GM18861 (cell line): ENCODE data around the gene LARP4.
"Not testable (repeated sequence)": the region's sequence is repeated elsewhere in the genome, so short reads cannot be mapped to it uniquely, and the experiment has no call there.

Experiments
- ATAC-seq: cut with Tn5 transposase; IDR thresholded peaks from one replicate; pipeline ENCODE4 v1.9.1; 2021; ENCODE audit not compliant: unreplicated experiment

LARP4 gene

DNA sequence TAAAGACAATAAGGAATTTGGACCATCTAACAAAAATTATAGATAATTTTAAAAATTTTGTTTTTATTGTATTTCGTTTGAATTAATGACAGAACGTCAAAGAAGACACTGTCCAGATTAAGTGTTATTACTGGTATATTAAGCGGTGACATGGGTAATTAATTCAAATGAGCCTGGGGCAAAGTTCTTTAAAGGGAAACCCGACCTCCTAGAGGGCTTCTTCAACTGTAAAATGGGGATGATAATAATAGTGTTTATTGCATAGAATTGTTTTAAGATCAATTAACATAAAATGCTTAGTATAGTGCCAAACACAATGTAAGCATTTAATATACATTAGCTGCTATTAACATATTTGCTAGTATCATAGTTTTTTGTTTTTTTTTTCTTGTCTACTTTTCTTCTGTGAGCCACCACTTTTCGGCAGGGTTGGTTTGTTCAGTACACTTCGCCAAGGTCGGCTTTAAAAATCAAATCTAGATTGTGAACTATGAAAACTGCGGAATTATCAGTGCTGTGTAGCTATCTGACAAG, 514 bp upstream of the LARP4 start:
- ATAC-seq, result no peak

DNA sequence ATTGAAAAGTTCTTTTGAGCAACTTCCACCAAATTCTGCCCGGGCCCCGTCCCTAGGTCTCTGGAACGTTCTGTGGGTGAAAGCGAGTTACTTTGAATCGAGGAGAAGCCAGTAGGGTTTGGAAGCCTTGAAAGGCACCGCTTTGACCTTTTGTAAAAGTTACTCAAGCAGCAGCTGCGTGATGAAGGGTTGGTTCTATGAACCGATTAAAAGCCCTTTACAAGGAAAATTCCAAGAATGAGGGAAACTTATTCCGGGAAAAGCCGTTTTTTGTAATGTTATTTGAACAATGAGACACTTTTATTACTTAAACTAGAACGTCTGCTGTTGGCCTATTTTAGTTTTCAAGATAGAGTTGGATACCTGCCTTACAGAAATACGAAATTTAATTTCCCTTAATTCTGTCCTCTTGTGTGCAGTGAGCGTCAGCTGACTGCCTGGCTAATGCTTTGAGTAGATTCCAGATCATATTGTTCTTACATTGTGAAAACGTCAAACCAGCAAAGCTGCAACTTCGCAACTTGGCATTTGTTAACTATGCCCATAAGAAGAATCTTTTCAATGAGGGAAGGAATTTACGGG, 906 bp downstream of the LARP4 start:
- ATAC-seq, result no peak

GRCh38 chr12:50402264-50403000, 1.7 kb downstream of the LARP4 start:
- no peak for ATAC-seq

DNA sequence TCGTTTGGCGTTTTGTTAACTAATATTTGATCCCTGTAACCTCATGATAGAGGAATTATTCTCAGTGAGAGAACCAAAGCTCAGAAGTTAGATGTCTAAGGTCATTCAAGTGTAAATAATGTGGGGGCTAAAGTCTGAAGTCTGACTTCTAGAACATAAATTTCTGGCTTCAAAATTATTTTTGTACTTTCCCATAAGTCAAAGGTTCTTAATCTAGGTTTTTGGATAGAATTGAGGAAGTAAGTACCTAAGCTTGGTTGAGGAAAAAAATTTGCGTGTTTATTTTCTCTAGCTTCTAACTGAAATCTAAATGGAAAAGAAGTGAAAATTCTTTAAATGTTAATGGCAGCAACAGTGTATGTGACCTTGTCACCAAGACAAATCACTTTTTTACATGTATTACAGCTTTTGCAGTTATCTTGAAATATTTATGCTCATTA, 2.3 kb downstream of the LARP4 start:
- ATAC-seq, result no peak

- no peak for ATAC-seq
These were observed 3.6 kb downstream of the LARP4 start for GRCh38 chr12:50404307-50404706.

DNA sequence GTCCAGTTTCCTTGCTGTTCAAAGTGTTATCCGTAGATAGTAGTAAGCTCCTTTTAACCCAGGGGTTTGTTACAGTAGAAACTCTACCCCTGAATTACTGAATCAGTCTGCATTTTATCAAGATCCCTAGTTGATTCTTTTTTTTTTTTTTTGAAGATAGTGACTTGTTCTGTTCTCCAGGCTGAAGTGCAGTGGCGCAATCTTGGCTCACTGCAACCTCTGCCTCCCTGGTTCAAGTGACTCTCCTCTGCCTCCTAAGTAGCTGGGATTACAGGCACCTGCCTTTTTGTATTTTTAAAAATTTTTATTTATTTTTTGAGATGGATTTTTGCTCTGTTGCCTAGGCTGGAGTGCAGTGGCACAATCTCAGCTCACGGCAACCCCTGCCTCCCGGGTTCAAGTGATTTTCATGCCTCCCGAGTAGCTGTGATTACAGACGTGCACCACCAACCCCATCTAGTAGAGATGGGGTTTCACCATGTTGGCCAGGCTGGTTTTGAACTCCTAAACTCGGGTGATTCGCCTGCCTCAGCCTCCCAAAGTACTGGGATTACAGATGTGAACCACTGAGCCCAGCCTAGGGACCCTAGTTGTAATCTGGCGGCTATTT, 10.5 kb downstream of the LARP4 start:
- no peak for ATAC-seq

DNA sequence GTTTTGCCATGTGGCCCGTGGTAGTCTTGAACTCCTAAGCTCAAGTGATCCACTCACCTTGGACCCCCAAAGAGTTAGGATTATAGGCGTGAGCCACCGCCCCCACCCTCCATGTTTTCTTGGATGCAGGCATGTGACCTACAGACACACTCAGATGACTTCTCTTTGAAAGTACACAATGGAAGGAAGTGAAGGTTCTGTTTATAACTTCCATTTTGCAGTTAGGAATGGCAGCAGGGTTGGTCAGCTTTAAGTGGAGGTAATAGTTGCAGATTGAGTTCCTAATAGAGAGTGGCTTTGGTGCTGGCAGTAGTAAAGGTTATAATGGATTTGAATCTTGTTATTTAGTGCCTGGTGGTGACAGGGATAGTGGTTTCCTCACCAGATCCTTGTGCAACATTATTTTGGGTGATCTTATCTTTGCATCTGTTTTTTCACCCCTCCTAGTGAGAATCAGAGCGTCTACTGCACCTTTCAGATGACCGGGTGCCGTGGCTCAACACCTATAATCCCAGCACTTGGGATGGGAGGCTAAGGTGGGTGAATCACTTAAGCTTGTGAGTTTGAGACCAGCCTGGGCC, 15.3 kb downstream of the LARP4 start:
- no peak for ATAC-seq

DNA sequence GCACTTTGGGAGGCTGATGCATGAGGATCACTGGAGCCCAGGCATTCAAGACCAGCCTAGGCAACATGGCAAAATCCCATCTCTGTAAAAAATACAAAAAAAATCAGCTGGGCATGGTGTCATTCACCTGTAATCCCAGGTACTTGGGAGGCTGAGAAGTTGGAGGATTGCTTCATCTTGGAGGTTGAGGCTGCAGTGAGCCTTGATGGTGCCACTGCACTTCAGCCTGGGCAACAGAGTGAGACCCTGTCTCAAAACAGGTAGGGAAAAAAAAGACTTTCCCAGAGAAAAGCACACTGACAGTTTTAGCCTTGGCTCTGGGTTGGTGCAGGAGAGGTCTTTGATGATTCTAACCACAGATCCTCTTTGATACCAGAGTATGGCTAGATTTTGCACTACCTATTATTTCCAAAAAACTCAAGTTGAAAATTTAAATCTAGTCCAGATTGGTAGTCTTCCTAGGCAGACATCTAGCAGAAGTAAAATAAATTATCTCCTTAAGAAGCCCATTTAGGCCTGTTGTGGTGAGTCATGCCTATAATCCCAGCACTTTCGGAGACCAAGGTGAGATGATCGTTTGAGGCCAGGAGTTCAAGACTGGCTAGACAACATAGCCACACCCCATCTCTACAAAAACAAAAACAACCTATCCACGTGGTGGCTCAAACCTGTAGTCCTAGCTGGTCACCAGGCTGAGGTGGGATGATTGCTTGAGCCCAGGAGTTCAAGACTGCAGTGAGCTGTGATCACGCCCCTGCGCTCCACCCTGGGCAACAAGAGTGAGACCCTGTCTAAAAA, 18.6 kb downstream of the LARP4 start:
- ATAC-seq, result no peak

DNA sequence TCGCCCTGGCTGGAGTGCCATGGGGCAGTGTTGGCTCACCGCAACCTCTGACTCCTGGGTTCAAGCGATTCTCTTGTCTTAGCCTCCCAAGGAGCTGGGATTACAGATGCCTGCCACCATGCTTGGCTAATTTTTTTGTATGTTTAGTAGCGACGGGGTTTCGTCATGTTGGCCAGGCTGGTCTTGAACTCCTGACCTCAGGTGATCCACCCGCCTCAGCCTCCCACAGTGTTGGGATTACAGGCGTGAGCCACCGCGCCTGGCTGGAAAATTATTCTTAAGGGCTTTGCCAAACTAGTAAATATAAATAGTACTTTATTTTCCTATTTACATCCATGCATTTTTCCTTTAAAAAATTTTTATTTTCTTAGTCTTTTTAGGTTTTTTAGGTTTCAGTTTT, 22.2 kb downstream of the LARP4 start:
- ATAC-seq, result not testable (repeated sequence)

DNA sequence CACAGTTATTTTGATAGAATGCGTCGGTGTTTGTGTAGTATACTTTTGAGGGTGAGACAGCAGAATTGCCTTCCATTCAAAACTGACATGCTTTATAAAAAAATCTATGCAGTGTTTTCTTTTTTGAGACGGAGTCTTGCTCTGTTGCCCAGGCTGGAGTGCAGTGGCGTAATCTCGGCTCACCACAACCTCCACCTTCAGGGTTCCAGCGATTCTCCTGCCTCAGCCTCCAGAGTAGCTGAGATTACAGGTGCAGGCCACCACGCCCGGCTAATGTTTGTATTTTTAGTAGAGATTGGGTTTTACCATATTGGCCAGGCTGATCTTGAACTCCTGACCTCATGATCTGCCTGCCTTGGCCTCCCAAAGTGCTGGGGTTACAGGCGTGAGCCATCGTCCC, 22.7 kb downstream of the LARP4 start:
- not testable (repeated sequence) for ATAC-seq

- ATAC-seq, result no peak
These were observed 25.0 kb downstream of the LARP4 start for GRCh38 chr12:50425589-50426258.

- not testable (repeated sequence) for ATAC-seq
These were observed 31.0 kb downstream of the LARP4 start for GRCh38 chr12:50431656-50432055.

DNA sequence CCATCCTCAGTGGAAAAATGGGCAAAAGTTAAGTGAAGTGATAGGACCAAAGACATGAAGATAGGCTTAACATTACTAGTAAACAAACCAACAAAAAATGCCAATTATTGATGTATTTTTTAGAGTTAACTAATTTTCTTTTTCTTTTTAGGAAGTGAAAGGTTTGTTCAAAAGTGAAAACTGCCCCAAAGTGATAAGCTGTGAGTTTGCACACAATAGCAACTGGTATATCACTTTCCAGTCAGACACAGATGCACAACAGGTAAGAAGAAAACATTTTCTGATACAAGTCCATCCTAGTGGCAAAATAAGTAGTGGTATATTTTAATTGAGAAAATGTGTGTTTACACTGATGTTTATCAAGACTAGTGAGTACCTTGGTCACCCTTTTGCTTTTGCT, 39.6 kb downstream of the LARP4 start:
- ATAC-seq, result no peak

GRCh38 chr12:50441763-50442162, 41.1 kb downstream of the LARP4 start:
- no peak for ATAC-seq

- ATAC-seq, result no peak
These were observed 41.7 kb downstream of the LARP4 start for GRCh38 chr12:50442178-50442908.

- not testable (repeated sequence) for ATAC-seq
These were observed 49.0 kb downstream of the LARP4 start for GRCh38 chr12:50449671-50450070.

- ATAC-seq, result no peak
These were observed 52.1 kb downstream of the LARP4 start for GRCh38 chr12:50452795-50453194.

DNA sequence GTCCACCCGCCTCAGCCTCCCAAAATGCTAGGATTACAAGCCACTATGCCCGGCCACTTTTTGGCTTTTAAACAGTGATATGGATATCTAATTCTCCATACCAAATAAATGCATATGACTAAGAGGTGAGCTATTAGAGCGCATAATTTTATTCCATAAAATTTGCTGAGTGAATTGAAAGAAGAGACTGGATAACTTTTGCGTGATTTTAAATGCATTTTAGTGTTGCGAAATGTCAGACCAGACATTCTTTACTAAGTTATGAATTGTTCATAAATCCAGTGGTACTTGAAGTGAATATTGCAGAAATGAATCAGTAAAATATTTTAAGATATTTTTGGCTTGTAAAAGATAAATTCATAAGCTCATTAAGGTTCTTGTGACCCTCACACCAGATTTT, 53.2 kb downstream of the LARP4 start:
- no peak for ATAC-seq

DNA sequence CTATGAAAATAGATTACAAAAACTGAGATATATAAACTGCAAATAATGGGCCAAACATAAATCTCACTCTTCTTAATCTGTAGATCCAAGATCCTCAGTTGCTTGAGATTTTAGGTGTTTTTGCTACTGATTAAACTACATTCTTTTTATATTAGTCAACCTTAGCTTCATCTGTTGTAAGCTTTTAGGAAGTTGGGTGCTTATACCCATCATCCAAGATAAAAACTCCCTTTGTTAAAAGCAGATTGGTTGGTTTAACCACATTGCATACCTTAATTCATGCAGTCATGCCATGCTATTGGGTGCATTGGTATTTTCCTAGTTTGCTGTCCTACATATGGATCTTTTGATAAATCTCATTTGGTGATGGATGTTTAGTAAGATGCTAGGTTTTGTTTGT, 57.9 kb downstream of the LARP4 start:
- ATAC-seq, result no peak

- no peak for ATAC-seq
These were observed 66.8 kb downstream of the LARP4 start for GRCh38 chr12:50467439-50467838.
